Measurements from ENCODE around the gene REEP5. TPM values are rescaled to one million over a fixed set of nuclear protein-coding genes. Genes with fewer than 3 reads are reported as not detected.

REEP5 gene
- total and polyA plus RNA-seq, 7 experiments from 2014 or later = 16.4 to 83.9 (median 30.0) TPM

- Mint-ChIP-seq H3K4me1 (peaks cover 26 to 65% (median 48%) of the 10 kb centered on the region in 7 donors), H3K9me3 (no peaks in the 10 kb centered on the region), H3K27ac (no peak overlapping the region), H3K4me3 (no peak overlapping the region), H3K27me3 (no peaks in the 10 kb centered on the region), H3K36me3 (peaks cover 0 to 33% (median 15%) of the 10 kb centered on the region in 5 donors)
- Histone ChIP-seq H3K27ac (ENCODE audit: low read depth, low read length) (no peak overlapping the region), H3K9me3 (ENCODE audit: control insufficient read depth in 2 of 3, low read length in 3 of 3) (no peaks in the 10 kb centered on the region), H3K4me3 (ENCODE audit: low read length) (no peak overlapping the region), H3K36me3 (ENCODE audit: control insufficient read depth in 2 of 3, insufficient read depth in 3 of 3, low read length in 3 of 3) (peaks cover 0 to 50% (median 14%) of the 10 kb centered on the region in 3 experiments), H3K4me1 (ENCODE audit: control insufficient read depth in 2 of 2, insufficient read depth in 2 of 2, low read length in 2 of 2) (peaks cover 19% of the 10 kb centered on the region in 2 donors), H3K27me3 (ENCODE audit: control insufficient read depth in 2 of 2, insufficient read depth in 2 of 2, low read length in 2 of 2) (no peaks in the 10 kb centered on the region)
- POLR2A ChIA-PET = interaction anchor here (0.6 kb wide), 1 partner anchor 534 kb away, joined by 3 read pairs; no protein-coding TSS in a partner anchor
- CTCF ChIA-PET = interaction anchor here (1.6 kb wide), 1 partner anchor 17 kb away, joined by 4 read pairs; no protein-coding TSS in a partner anchor
- DNase-seq = no peak
- no peak for ATAC-seq
- intact Hi-C loops (cut with micrococcal nuclease) = no loop called here
These were observed 56.9 kb downstream of the REEP5 start for GRCh38 chr5:112865128-112865527.

GRCh38 chr5:112863549-112863948, 58.5 kb downstream of the REEP5 start:
- no peak overlapping the region for H3K27ac ChIP-seq (ENCODE audit: low read depth, low read length)
- no peaks in the 10 kb centered on the region for H3K27me3 ChIP-seq (ENCODE audit: control insufficient read depth in 2 of 2, insufficient read depth in 2 of 2, low read length in 2 of 2)
- Mint-ChIP-seq H3K27me3 (no peaks in the 10 kb centered on the region), H3K4me3 (peak overlapping the region; percentile 31 to 97 (median 92)), H3K4me1 (peaks cover 14 to 50% (median 41%) of the 10 kb centered on the region in 7 donors), H3K36me3 (peaks cover 4 to 27% (median 8%) of the 10 kb centered on the region in 5 donors), H3K27ac (peak overlapping the region in 6 of 9 donors; percentile 36 to 97 (median 68)), H3K9me3 (no peaks in the 10 kb centered on the region)
- DNase-seq (no peak), ATAC-seq (no peak)
- ChIA-PET CTCF (interaction anchor here (0.6 kb wide), 1 partner anchor 29 kb away, joined by 3 read pairs; no protein-coding TSS in a partner anchor), POLR2A (interaction anchor here (0.7 kb wide), 1 partner anchor 113 kb away, joined by 3 read pairs; the partner anchor contains the start of gene DCP2)
- H3K4me1 ChIP-seq (ENCODE audit: control insufficient read depth in 2 of 2, insufficient read depth in 2 of 2, low read length in 2 of 2) = peaks cover 19% of the 10 kb centered on the region in 2 donors
- no peak overlapping the region for H3K4me3 ChIP-seq (ENCODE audit: low read length)
- peaks cover 0 to 38% (median 14%) of the 10 kb centered on the region in 3 experiments for H3K36me3 ChIP-seq (ENCODE audit: control insufficient read depth in 2 of 3, insufficient read depth in 3 of 3, low read length in 3 of 3)
- intact Hi-C loops (cut with micrococcal nuclease) = loop anchor here (5.0 kb wide), 3 partner anchors 159 to 1106 kb away; partner anchors contain the start of gene NREP (in 1 of the 2)
- no peaks in the 10 kb centered on the region for H3K9me3 ChIP-seq (ENCODE audit: control insufficient read depth in 2 of 3, low read length in 3 of 3)

- no peak for ATAC-seq
- Histone ChIP-seq H3K36me3 (ENCODE audit: control insufficient read depth in 2 of 3, insufficient read depth in 3 of 3, low read length in 3 of 3) (peaks cover 0 to 35% (median 3%) of the 10 kb centered on the region in 3 experiments), H3K4me3 (ENCODE audit: low read length) (peak overlapping the region; percentile 88), H3K9me3 (ENCODE audit: control insufficient read depth in 2 of 3, low read length in 3 of 3) (no peaks in the 10 kb centered on the region), H3K4me1 (ENCODE audit: control insufficient read depth in 2 of 2, insufficient read depth in 2 of 2, low read length in 2 of 2) (peaks cover 19% of the 10 kb centered on the region in 2 donors), H3K27me3 (ENCODE audit: control insufficient read depth in 2 of 2, insufficient read depth in 2 of 2, low read length in 2 of 2) (no peaks in the 10 kb centered on the region), H3K27ac (ENCODE audit: low read depth, low read length) (peak overlapping the region; percentile 89)
- DNase-seq = no peak
- H3K4me1 Mint-ChIP-seq = peaks cover 8 to 48% (median 37%) of the 10 kb centered on the region in 7 donors
- ChIA-PET CTCF (interaction anchor here (0.7 kb wide), 1 partner anchor 100 kb away, joined by 3 read pairs; no protein-coding TSS in a partner anchor), POLR2A (interaction anchor here (1.2 to 2.9 kb wide), 2 partner anchors 59 to 105 kb away, joined by 4 to 24 read pairs; partner anchors contain the start of gene REEP5)
- H3K27ac Mint-ChIP-seq = peak overlapping the region; percentile 23 to 99 (median 97)
- peak overlapping the region; percentile 91 to 97 (median 96) for H3K4me3 Mint-ChIP-seq
- no peaks in the 10 kb centered on the region for H3K9me3 Mint-ChIP-seq
- intact Hi-C loops (cut with micrococcal nuclease) = loop anchor here (5.0 kb wide), 3 partner anchors 160 to 1105 kb away; partner anchors contain the start of gene NREP (in 1 of the 2)
- H3K36me3 Mint-ChIP-seq = peaks cover under 1 to 26% (median 4%) of the 10 kb centered on the region in 5 donors
- peaks cover 0 to 11% (median 0%) of the 10 kb centered on the region in 5 donors for H3K27me3 Mint-ChIP-seq
These were observed 59.9 kb downstream of the REEP5 start for GRCh38 chr5:112862085-112862484.

DNA sequence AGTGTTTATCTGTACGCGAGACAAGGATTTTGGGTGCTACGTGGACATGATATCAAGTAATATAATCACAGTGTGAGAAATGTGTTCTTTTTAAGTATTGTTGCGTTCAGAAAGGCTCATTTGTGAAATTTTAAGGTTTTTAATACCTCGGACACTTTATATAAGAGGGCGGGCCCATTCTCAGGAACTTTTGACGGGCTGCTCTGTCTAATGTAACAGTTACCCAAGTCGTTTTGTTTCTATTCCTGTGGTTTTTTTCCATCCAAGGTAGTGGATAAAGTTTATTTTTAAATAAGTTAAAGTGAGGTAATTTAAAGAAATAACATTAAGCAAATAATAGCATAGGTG, 60.4 kb downstream of the REEP5 start:
- POLR2A ChIA-PET = interaction anchor here (0.7 to 2.9 kb wide), 9 partner anchors 17 to 154 kb away, joined by 3 to 24 read pairs (median 3); partner anchors contain the start of genes DCP2 and REEP5

GRCh38 chr5:112860929-112861637, 60.9 kb downstream of the REEP5 start, which contains the start of gene SRP19:
SRP19 (plus strand) TSS chr5:112861287; CDS start chr5:112861377, 90 bp downstream.
- peaks cover 0 to 26% (median 3%) of the 10 kb centered on the region in 3 experiments for H3K36me3 ChIP-seq (ENCODE audit: control insufficient read depth in 2 of 3, insufficient read depth in 3 of 3, low read length in 3 of 3)
- peak within 1 kb of the TSS; percentile 91 to 97 (median 96) for H3K4me3 Mint-ChIP-seq
- intact Hi-C loops (cut with micrococcal nuclease) = loop anchor here (1.0 to 5.0 kb wide), 13 partner anchors 13 to 1768 kb away; partner anchors contain the start of genes DCP2 (in 2 of the 2), REEP5 (in 2 of the 2), NREP (in 1 of the 2) and WDR36 (in 1 of the 2)
- no peaks in the 10 kb centered on the region for H3K9me3 ChIP-seq (ENCODE audit: control insufficient read depth in 2 of 3, low read length in 3 of 3)
- CTCF ChIA-PET = interaction anchor here (1.0 to 1.1 kb wide), 2 partner anchors 13 to 62 kb away, joined by 3 to 4 read pairs; no protein-coding TSS in a partner anchor
- H3K36me3 Mint-ChIP-seq = peaks cover 0 to 20% (median 7%) of the 10 kb centered on the region in 5 donors
- POLR2A ChIA-PET = interaction anchor here (0.7 to 2.9 kb wide), 14 partner anchors 8 to 153 kb away, joined by 3 to 24 read pairs (median 3); partner anchors contain the start of genes DCP2 and REEP5
- H3K27ac Mint-ChIP-seq = peak within 1 kb of the TSS; percentile 95 to 99 (median 97)
- no peaks in the 10 kb centered on the region for H3K27me3 ChIP-seq (ENCODE audit: control insufficient read depth in 2 of 2, insufficient read depth in 2 of 2, low read length in 2 of 2)
- peak; percentile 96 for ATAC-seq
- H3K27ac ChIP-seq (ENCODE audit: low read depth, low read length) = peak within 1 kb of the TSS; percentile 89
- DNase-seq = peak; percentile 78 to 93 (median 90)
- peak within 1 kb of the TSS; percentile 88 for H3K4me3 ChIP-seq (ENCODE audit: low read length)
- peaks cover 19% of the 10 kb centered on the region in 2 donors for H3K4me1 ChIP-seq (ENCODE audit: control insufficient read depth in 2 of 2, insufficient read depth in 2 of 2, low read length in 2 of 2)
- peaks cover 5 to 18% (median 6%) of the 10 kb centered on the region in 5 donors for H3K27me3 Mint-ChIP-seq
- H3K4me1 Mint-ChIP-seq = peaks cover 5 to 41% (median 32%) of the 10 kb centered on the region in 7 donors
- H3K9me3 Mint-ChIP-seq = peaks cover 0 to 5% (median 0%) of the 10 kb centered on the region in 11 donors

More for the DNA sequence above, 60.4 kb downstream of the REEP5 start:
- H3K27me3 Mint-ChIP-seq = peaks cover under 1 to 13% (median under 1%) of the 10 kb centered on the region in 5 donors
- no peak for DNase-seq
- CTCF ChIA-PET = interaction anchor here (0.7 kb wide), 1 partner anchor 100 kb away, joined by 3 read pairs; no protein-coding TSS in a partner anchor
- peaks cover 0 to 23% (median 4%) of the 10 kb centered on the region in 5 donors for H3K36me3 Mint-ChIP-seq
- Histone ChIP-seq H3K4me3 (ENCODE audit: low read length) (peak overlapping the region; percentile 88), H3K36me3 (ENCODE audit: control insufficient read depth in 2 of 3, insufficient read depth in 3 of 3, low read length in 3 of 3) (peaks cover 0 to 31% (median 3%) of the 10 kb centered on the region in 3 experiments), H3K27ac (ENCODE audit: low read depth, low read length) (peak overlapping the region; percentile 89), H3K27me3 (ENCODE audit: control insufficient read depth in 2 of 2, insufficient read depth in 2 of 2, low read length in 2 of 2) (no peaks in the 10 kb centered on the region), H3K4me1 (ENCODE audit: control insufficient read depth in 2 of 2, insufficient read depth in 2 of 2, low read length in 2 of 2) (peaks cover 19% of the 10 kb centered on the region in 2 donors), H3K9me3 (ENCODE audit: control insufficient read depth in 2 of 3, low read length in 3 of 3) (no peaks in the 10 kb centered on the region)
- intact Hi-C loops (cut with micrococcal nuclease) = loop anchor here (1.0 to 5.0 kb wide), 13 partner anchors 13 to 1769 kb away; partner anchors contain the start of genes DCP2 (in 2 of the 2), REEP5 (in 2 of the 2), NREP (in 1 of the 2) and WDR36 (in 1 of the 2)
- peak overlapping the region; percentile 91 to 97 (median 96) for H3K4me3 Mint-ChIP-seq
- H3K4me1 Mint-ChIP-seq = peaks cover 5 to 43% (median 32%) of the 10 kb centered on the region in 7 donors
- ATAC-seq = no peak
- no peaks in the 10 kb centered on the region for H3K9me3 Mint-ChIP-seq
- peak overlapping the region; percentile 95 to 99 (median 97) for H3K27ac Mint-ChIP-seq
